A673 (cell line): ENCODE measurements around the gene RCC2.

Experiments
- CTCF ChIP-seq: fragments of 300-800, 200-600 bp; sonication (generic); conservative IDR thresholded peaks from 2 replicates; pipeline ENCODE4 v1.5.1; 2017; ENCODE audit warnings: low read depth, mild to moderate bottlenecking, antibody characterized with exemption, low read length, moderate library complexity, mixed read lengths
- EZH2 ChIP-seq: fragments of 200-600 bp; sonication (generic); IDR thresholded peaks from 2 replicates; pipeline ENCODE4 v1.6.1; 2017; ENCODE audit warnings: borderline replicate concordance, low read depth, mild to moderate bottlenecking, mixed read lengths, antibody characterized with exemption, low read length; ENCODE audit not compliant: poor library complexity, severe bottlenecking

- no peak for TF ChIP-seq CTCF
- no peak for TF ChIP-seq EZH2
Observed at GRCh38 chr1:17404820-17405219, 34.7 kb downstream of the RCC2 start.
